ENCODE results near the gene OR2D2.
A peak's percentile ranks its signal among the peaks of the same experiment; 100 is the strongest.

Gene OR2D2

DNA sequence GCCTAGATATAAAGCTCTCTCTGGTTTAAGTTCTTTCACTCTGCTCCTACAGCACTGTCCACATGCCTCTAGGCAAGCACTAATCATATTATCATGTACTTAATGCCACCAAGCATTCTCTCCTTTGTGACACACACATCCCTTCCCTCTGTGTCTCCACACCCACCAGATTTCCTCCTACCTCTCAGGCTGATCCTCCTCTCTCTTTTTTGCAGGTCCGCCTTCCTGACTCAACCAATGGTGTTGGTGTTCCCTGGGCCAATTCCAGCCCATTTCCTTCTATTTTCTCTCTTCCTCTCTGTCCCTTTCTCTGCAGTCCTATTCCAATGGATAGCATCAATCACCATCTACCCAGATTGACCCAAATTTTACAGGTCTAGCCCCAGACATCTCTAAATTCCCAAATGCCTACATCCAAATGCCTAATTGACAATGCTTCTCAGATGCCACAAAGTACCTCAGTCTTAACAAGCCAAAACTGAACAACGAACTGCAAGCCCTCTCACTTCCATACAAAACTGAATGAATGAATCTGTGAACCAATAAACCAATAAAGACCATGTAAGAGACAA is 33.4 kb upstream of the OR2D2 start (continued):
- peak; percentile 83; the same call in 1 of the 2 replicates for TF ChIP-seq TRIM28 (IDR thresholded peaks at IDR 0.05; ENCODE audit: borderline replicate concordance, low read length)
- TF ChIP-seq ZFHX2 (tag by site-specific recombination; conservative IDR thresholded peaks at IDR 0.05): peak; percentile 73
- TF ChIP-seq, protein P1, sequence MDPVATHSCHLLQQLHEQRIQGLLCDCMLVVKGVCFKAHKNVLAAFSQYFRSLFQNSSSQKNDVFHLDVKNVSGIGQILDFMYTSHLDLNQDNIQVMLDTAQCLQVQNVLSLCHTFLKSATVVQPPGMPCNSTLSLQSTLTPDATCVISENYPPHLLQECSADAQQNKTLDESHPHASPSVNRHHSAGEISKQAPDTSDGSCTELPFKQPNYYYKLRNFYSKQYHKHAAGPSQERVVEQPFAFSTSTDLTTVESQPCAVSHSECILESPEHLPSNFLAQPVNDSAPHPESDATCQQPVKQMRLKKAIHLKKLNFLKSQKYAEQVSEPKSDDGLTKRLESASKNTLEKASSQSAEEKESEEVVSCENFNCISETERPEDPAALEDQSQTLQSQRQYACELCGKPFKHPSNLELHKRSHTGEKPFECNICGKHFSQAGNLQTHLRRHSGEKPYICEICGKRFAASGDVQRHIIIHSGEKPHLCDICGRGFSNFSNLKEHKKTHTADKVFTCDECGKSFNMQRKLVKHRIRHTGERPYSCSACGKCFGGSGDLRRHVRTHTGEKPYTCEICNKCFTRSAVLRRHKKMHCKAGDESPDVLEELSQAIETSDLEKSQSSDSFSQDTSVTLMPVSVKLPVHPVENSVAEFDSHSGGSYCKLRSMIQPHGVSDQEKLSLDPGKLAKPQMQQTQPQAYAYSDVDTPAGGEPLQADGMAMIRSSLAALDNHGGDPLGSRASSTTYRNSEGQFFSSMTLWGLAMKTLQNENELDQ (tag by site-specific recombination; IDR thresholded peaks at IDR 0.05; ENCODE audit: low read depth): no peak
- TF ChIP-seq, protein P2, sequence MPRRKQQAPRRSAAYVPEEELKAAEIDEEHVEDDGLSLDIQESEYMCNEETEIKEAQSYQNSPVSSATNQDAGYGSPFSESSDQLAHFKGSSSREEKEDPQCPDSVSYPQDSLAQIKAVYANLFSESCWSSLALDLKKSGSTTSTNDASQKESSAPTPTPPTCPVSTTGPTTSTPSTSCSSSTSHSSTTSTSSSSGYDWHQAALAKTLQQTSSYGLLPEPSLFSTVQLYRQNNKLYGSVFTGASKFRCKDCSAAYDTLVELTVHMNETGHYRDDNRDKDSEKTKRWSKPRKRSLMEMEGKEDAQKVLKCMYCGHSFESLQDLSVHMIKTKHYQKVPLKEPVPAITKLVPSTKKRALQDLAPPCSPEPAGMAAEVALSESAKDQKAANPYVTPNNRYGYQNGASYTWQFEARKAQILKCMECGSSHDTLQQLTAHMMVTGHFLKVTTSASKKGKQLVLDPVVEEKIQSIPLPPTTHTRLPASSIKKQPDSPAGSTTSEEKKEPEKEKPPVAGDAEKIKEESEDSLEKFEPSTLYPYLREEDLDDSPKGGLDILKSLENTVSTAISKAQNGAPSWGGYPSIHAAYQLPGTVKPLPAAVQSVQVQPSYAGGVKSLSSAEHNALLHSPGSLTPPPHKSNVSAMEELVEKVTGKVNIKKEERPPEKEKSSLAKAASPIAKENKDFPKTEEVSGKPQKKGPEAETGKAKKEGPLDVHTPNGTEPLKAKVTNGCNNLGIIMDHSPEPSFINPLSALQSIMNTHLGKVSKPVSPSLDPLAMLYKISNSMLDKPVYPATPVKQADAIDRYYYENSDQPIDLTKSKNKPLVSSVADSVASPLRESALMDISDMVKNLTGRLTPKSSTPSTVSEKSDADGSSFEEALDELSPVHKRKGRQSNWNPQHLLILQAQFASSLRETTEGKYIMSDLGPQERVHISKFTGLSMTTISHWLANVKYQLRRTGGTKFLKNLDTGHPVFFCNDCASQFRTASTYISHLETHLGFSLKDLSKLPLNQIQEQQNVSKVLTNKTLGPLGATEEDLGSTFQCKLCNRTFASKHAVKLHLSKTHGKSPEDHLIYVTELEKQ (tag by site-specific recombination; IDR thresholded peaks at IDR 0.05; ENCODE audit: borderline replicate concordance): no peak
- TF ChIP-seq SP2 (tag by site-specific recombination; IDR thresholded peaks at IDR 0.05): peak; percentile 68
- no peak for TF ChIP-seq ZNF747 (tag by site-specific recombination; IDR thresholded peaks at IDR 0.05)
- TF ChIP-seq, protein P3, sequence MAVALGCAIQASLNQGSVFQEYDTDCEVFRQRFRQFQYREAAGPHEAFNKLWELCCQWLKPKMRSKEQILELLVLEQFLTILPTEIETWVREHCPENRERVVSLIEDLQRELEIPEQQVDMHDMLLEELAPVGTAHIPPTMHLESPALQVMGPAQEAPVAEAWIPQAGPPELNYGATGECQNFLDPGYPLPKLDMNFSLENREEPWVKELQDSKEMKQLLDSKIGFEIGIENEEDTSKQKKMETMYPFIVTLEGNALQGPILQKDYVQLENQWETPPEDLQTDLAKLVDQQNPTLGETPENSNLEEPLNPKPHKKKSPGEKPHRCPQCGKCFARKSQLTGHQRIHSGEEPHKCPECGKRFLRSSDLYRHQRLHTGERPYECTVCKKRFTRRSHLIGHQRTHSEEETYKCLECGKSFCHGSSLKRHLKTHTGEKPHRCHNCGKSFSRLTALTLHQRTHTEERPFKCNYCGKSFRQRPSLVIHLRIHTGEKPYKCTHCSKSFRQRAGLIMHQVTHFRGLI (tag by site-specific recombination; IDR thresholded peaks at IDR 0.05): no peak
- no peak for TF ChIP-seq HOXA7 (CRISPR knock-in tag; IDR thresholded peaks at IDR 0.05; ENCODE audit: borderline replicate concordance)

GRCh38 chr11:6925007-6925577 is 32.8 kb upstream of the OR2D2 start:
- ChIA-PET POLR2A (interaction anchor here (0.6 kb wide), 1 partner anchor 1108 kb away, joined by 3 read pairs; no protein-coding TSS in a partner anchor), CTCF (interaction anchor here (0.5 kb wide), 1 partner anchor 1799 kb away, joined by 3 read pairs; no protein-coding TSS in a partner anchor)
- Histone ChIP-seq H3K27ac (ENCODE audit: extremely low read depth, low read depth, low read length) (no peak overlapping the region), H3K36me3 (ENCODE audit: control insufficient read depth in 2 of 2, insufficient read depth in 1 of 2, low read length in 2 of 2) (no peaks in the 10 kb centered on the region), H3K4me1 (ENCODE audit: control insufficient read depth, insufficient read depth, low read length) (no peaks in the 10 kb centered on the region), H3K4me3 (ENCODE audit: low read depth, low read length) (no peak overlapping the region), H3K9me3 (ENCODE audit: control insufficient read depth, insufficient read depth, low read depth, low read length) (no peaks in the 10 kb centered on the region)
- 0 out of 2 replicates have a peak, but pooled peaks have one; percentile 8 for TF ChIP-seq GLIS1 (tag by site-specific recombination; IDR thresholded peaks at IDR 0.05)
- 0 out of 2 replicates have a peak, but pooled peaks have one; percentile 34 for TF ChIP-seq ZNF366 (tag by site-specific recombination; conservative IDR thresholded peaks at IDR 0.05)
- TF ChIP-seq EGR2 (tag by site-specific recombination; IDR thresholded peaks at IDR 0.05; ENCODE audit: low read depth): no peak
- no peak for TF ChIP-seq ZFP41 (tag by site-specific recombination; IDR thresholded peaks at IDR 0.05; ENCODE audit: borderline replicate concordance)
- no peak for TF ChIP-seq ZNF248 (tag by site-specific recombination; IDR thresholded peaks at IDR 0.05)
- no peak for TF ChIP-seq ZFP3 (tag by site-specific recombination; IDR thresholded peaks at IDR 0.05; ENCODE audit: low read depth)
- TF ChIP-seq ZNF133 (tag by site-specific recombination; IDR thresholded peaks at IDR 0.05): no peak
- TF ChIP-seq ZNF510 (tag by site-specific recombination; IDR thresholded peaks at IDR 0.05; ENCODE audit: insufficient replicate concordance): no peak
